GM19452 (cell line): Measurements from ENCODE around the gene ARL5B.

Source experiments
- ATAC-seq: cut with Tn5 transposase; IDR thresholded peaks from one replicate; pipeline ENCODE4 v1.9.1; 2021; ENCODE audit not compliant: unreplicated experiment

Gene ARL5B

GRCh38 chr10:18658271-18659124, 733 bp upstream of the ARL5B start:
- peak; percentile 0 for ATAC-seq

- ATAC-seq = peak; percentile 26
These were observed 746 bp downstream of the ARL5B start for GRCh38 chr10:18659819-18660535.

DNA sequence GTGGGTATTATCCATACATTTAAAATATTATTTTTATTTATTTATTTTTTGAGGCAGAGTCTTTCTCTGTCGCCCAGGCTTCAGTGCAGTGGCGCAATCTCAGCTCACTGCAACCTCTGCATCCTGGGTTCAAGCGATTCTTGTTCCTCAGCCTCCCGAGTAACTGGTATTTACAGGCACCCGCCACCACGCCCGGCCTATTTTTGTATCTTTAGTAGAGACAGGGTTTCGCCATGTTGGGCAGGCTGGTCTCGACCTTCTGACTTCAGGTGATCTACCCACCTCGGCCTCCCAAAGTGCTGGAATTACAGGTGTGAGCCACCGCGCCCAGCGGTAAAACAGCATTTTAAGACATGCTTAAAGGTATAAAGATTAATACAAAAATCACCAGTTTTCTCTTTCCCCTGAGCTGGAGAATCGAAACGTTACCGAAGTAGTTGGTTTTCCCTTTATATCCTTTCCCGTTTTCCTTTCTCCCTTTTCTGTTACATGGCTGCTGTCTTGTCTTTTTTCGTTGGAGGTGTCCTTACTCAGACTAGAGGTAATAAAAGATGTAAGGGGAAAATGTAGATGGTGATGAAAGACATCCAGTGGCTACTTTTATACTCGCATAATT, 1.7 kb downstream of the ARL5B start:
- ATAC-seq = no peak

DNA sequence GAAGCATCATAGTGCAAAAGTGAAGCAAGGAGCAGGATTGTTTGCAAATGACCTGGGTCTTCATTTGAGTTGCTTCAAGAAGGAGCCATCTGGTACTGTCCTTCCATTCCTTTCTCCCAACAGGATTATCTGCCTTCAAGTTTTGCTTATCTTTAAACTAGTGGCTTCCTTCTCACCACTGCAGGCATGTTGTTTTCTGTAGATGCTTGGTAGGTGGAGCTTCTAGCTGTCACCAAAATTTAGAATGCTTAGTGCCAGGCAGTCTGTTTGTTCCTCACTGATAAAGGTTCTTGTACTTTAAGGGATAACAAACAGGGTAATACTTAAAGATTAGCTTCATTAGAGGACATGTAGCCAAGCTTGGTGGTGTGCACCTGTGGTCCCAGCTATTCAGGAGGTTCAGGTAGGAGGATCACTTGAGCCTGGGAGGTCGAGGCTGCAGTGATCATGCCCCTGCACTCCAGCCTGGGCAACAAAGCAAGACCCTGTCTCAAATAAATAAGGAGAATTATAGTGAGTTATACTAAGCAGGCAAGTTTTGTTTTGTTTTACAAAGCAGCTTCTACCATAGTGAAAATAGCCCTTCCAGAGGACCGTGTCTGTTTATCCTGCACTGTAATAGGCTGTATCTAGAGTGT, 5.7 kb downstream of the ARL5B start:
- no peak for ATAC-seq

DNA sequence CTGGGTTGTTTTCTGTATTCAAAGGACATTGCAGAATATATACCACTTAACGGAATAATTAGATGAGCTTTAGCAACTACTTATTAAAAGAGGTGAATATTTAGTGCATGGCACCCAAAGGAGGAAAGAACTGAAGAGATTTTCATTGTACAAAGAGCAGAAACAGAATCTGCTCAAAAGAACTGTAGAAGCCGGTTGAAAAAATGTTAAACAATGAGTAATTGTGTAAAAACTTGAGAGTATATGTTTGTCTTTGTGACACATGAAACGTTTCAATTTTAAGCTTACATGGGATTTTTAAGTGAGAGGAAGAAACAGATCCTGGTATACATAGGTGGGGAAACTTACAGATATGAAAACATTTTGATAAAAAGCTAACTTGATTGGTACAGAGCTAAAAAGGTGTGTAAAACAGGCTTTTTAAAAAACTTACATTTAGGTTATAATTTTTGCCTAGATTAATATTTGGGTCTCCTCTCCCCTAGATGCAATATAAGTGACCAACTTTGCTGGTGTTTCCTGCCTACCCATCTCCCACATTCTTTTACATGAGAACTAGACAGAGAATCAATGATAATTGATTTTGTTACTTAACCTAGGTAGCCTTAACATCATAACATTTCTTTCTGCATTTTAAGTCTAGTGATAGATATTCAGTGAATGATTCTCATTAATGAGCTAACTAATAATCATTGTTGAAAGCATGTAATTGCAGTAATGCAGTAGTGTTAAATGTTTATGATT, 6.8 kb downstream of the ARL5B start:
- no peak for ATAC-seq

GRCh38 chr10:18666810-18667209, 7.6 kb downstream of the ARL5B start:
- no peak for ATAC-seq

- ATAC-seq = no peak
These were observed 8.8 kb downstream of the ARL5B start for GRCh38 chr10:18668026-18668425.

- ATAC-seq = no peak
These were observed 16.0 kb downstream of the ARL5B start for GRCh38 chr10:18675086-18675801.

DNA sequence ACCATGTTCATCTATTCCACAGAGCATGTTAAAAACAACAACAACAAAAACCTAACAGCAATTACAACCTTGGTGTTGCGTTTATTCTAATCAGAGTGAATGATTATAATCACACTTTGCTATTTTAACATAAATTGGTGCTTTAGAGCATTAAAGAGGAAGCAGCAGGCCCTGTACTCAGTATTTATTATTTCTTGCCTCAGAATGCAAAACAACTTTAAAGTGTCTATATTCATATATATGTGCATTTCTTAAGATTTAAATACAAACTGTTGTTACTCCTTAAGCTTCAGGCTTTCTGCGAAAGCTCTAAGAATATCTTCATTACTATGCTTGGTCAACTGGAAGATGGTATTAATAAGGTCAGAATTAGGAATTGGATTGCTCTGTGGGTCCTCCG, 21.5 kb downstream of the ARL5B start:
- no peak for ATAC-seq

DNA sequence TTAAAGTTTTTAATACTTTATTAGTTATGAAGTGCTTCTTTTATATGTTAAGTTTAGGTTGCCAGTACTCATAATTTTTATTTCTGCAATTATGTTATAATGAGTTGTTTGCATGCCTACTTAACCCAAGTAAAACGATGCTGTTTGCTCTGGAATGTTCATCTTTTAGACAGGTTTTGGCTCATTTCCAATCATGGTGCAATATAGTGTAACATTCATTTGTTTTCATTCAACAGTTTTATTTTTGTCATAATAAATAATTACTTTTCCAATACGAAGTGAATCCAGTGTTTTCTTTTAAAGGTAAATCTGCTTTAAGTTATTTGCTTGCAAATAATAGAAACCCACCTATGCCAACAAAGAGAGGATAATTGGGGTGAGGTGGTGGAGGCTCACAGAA, 22.1 kb downstream of the ARL5B start:
- no peak for ATAC-seq

DNA sequence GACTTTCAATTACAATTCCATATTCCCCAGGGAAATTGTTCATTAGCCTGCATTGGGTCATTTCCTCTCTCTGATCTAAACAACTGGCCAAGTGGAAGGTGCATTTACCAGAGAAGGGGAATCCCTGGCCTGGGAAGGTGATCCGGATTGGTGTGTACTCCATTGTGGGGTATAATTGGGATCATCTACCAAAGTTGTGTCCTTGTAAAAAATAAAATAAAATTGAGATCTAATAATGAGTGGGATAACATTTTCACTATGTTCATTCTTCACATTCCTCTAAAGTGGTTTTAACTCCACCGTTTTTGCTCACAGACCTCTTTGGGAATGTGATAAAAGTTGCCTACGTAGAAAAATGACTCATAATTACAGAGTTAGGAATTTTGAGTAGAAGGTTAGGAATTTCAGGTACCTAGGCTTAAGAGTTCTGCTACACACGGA, 22.8 kb downstream of the ARL5B start:
- no peak for ATAC-seq

GRCh38 chr10:18683427-18683826, 24.2 kb downstream of the ARL5B start:
- ATAC-seq = no peak

DNA sequence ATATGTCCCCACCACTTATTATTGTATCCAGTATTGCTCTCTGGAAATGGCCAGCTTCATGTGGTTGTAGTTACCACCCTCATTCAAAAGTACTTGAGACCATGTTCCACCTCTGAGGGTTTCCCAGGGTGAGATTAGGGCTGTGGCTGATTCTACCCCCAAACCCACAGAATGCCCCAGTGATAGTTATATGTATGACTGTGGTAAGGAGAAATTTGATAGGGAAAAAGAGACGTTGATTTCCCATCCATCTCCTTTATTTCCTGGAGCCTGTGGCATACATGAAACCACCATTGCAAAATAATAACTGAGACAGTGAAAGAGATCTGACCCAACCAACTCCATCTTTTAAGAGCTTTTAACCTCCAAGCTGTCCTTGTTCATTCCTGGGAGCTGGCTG, 25.2 kb downstream of the ARL5B start:
- no peak for ATAC-seq

- no peak for ATAC-seq
These were observed 25.7 kb downstream of the ARL5B start for GRCh38 chr10:18684953-18685352.

DNA sequence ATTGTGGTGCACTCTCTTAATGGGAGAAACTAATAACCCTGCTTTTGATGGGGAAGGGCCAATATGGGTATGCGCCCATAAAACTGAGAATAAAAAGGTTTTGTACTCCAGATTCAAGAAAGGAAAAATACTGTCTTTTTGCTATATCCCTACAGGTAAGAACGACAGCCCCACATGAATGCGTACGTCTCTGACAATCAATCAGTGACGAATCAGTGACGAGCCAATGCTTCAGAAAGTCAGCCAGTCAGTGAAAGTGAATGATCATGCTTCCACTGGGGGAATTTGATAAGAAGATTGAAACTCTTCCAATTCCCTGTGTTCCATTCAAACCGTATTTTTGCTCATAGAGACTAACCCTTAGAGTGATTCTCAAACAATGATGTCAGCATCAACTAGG, 26.3 kb downstream of the ARL5B start:
- no peak for ATAC-seq

DNA sequence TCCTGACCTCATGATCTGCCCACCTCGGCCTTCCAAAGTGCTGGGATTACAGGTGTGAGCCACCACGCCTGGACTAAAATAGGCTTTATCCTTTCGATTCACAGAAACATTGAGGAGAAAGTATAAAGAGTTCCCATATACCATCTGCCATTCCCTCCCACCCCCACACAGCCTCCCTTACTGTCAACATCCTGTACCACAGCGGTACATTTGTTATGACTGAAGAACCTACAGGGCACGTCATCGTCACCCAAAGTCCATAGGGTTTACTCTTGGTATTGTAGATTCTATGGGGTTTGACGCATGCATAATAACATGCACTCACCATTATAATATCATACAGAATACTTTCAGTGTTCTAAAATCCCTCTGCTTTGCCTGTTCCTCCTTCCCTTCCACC, 28.0 kb downstream of the ARL5B start:
- ATAC-seq = no peak

GRCh38 chr10:18687706-18688105, 28.5 kb downstream of the ARL5B start:
- no peak for ATAC-seq

- no peak for ATAC-seq
These were observed 30.3 kb downstream of the ARL5B start for GRCh38 chr10:18689498-18689897.

DNA sequence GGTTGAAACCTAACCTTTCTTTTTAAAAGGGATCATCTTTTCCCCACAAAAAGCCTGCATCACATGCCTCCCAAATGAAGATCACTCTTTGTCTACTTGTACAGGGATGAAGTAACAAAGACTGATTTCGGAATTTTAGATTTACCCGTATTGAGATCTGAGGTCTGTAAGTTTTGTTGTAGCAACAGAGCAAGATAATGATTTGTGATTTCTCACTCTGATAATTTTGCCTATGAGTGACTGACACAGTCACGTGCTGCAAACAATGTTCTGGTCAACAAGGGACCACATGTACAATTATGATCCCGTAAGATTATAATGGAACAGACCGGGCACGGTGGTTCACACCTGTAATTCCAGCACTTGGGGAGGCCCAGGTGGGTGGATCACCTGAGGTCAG, 31.3 kb downstream of the ARL5B start:
- no peak for ATAC-seq
